CD4-positive, alpha-beta T cell (primary cell): ENCODE measurements around the gene USP37. TPM values are rescaled to one million over a fixed set of nuclear protein-coding genes. Genes with fewer than 3 reads are reported as not detected.

ENCODE experiments used
- microRNA-seq: library from miRNA; unstranded; fragments of <30 nt; microRNA quantifications from one replicate; pipeline ENCODE4 v1.2.0, GENCODE V29; 2021; ENCODE audit warnings: borderline microRNAs expressed, borderline replicate concordance
- total RNA-seq, 174 experiments: library from RNA in 2 of 174; stranded (reverse) in 2 of 174; gene quantifications; one replicate each; pipeline ENCODE4 v1.2.3 and lab custom pipeline; 2021 to 2026

USP37 gene
- total RNA-seq, 2 experiments from 2014 or later: 20.2 to 24.4 TPM

Small RNA genes lying within 50 kb of the gene (microRNA-seq; reads per million reads assigned to microRNA genes)
- 49,314 reads per million, percentile 98 among the genes with 10 or more reads in this experiment for gene MIR26B

Other genes starting within 250 kb of the USP37 start
- not detected for gene CATIP, start 211.5 kb downstream of the USP37 start, total RNA-seq
- gene SLC11A1, start 186.1 kb downstream of the USP37 start, total RNA-seq: 1 to 10 TPM; 4.9 to 6.3 TPM
- gene CTDSP1, start 168.5 kb downstream of the USP37 start, total RNA-seq: 10 to 100 TPM; 70.5 to 76.8 TPM
- under 1 TPM; 0.20 to 0.33 TPM for gene VIL1, start 149.2 kb downstream of the USP37 start, total RNA-seq
- 10 to 100 TPM; 62.8 to 66.8 TPM for gene CNOT9, start 488 bp upstream of the USP37 start, total RNA-seq
- gene PLCD4, start 39.5 kb upstream of the USP37 start, total RNA-seq: under 1 TPM; 0.25 to 0.77 TPM
- 10 to 100 TPM; 40.3 to 44.2 TPM for gene ZNF142, start 91.3 kb upstream of the USP37 start, total RNA-seq
- gene BCS1L, start 91.3 kb upstream of the USP37 start, total RNA-seq: 10 to 100 TPM; 11.4 to 12.7 TPM
- 10 to 100 TPM; 18.0 to 18.6 TPM for gene RNF25, start 103.7 kb upstream of the USP37 start, total RNA-seq
- gene STK36, start 103.7 kb upstream of the USP37 start, total RNA-seq: 10 to 100 TPM in 1 of 2 experiments, 1 to 10 TPM in 1; 9.8 to 12.7 TPM
- 10 to 100 TPM in 1 of 2 experiments, 1 to 10 TPM in 1; 7.3 to 10.8 TPM for gene TTLL4, start 142.5 kb upstream of the USP37 start, total RNA-seq
- gene CYP27A1, start 213.8 kb upstream of the USP37 start, total RNA-seq: under 1 TPM in 1 of 2 experiments, not detected in 1; 0.28 TPM